ENCODE data around the gene MFN2.

DNA sequence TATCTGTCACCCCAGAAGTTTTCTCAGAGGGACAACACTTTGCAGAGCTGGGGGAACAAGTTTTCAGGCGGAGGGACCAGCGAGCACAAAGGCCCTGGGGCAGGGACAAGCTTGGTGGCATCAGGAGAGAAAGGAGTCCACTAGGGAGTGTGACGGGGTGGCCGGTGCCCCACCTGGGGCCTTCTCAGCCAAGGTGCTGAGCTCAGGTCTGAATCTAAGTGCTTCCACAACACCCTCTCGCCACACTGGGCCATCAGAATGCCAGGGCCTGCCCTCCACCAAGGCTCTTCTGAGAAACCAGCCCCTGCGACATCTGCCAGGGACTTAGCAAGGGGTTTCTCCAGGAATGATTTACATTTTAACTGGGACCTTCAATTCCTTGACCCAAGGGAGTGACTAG, 75.0 kb downstream of the MFN2 start:
- TF ChIP-seq, protein P1, sequence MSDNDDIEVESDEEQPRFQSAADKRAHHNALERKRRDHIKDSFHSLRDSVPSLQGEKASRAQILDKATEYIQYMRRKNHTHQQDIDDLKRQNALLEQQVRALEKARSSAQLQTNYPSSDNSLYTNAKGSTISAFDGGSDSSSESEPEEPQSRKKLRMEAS (IDR thresholded peaks at IDR 0.05; ENCODE audit: low read depth), result no peak
- no peak for TF ChIP-seq RAD21 (IDR thresholded peaks at IDR 0.05; ENCODE audit: low read length)
- TF ChIP-seq, protein P2, sequence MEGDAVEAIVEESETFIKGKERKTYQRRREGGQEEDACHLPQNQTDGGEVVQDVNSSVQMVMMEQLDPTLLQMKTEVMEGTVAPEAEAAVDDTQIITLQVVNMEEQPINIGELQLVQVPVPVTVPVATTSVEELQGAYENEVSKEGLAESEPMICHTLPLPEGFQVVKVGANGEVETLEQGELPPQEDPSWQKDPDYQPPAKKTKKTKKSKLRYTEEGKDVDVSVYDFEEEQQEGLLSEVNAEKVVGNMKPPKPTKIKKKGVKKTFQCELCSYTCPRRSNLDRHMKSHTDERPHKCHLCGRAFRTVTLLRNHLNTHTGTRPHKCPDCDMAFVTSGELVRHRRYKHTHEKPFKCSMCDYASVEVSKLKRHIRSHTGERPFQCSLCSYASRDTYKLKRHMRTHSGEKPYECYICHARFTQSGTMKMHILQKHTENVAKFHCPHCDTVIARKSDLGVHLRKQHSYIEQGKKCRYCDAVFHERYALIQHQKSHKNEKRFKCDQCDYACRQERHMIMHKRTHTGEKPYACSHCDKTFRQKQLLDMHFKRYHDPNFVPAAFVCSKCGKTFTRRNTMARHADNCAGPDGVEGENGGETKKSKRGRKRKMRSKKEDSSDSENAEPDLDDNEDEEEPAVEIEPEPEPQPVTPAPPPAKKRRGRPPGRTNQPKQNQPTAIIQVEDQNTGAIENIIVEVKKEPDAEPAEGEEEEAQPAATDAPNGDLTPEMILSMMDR (IDR thresholded peaks at IDR 0.05), result no peak

Data from SK-N-SH (cell line).